ENCODE results near the gene TNFAIP3. TPM values are rescaled to one million over a fixed set of nuclear protein-coding genes. Genes with fewer than 3 reads are reported as not detected.

The TNFAIP3 gene
- total and polyA plus RNA-seq, 2 experiments from 2014 or later: 73.4 to 141 TPM

GRCh38 chr6:137894779-137895385, 27.8 kb downstream of the TNFAIP3 start:
- Histone ChIP-seq H3K9me3 (ENCODE audit: low read depth) (no peaks in the 10 kb centered on the region), H3K4me1 (ENCODE audit: insufficient read depth) (no peaks in the 10 kb centered on the region), H3K27me3 (no peaks in the 10 kb centered on the region), H3K79me2 (no peaks in the 10 kb centered on the region), H3K36me3 (replicated peaks; ENCODE audit: insufficient read depth, low read depth) (no peaks in the 10 kb centered on the region), H2AFZ (no peak overlapping the region), H4K20me1 (ENCODE audit: insufficient read depth, poor library complexity, severe bottlenecking) (no peaks in the 10 kb centered on the region), H3K4me2 (no peak overlapping the region), H3K27ac (no peak overlapping the region), H3K9me2 (replicated peaks; ENCODE audit: insufficient read depth) (no peaks in the 10 kb centered on the region), H3K4me3 (no peak overlapping the region)
- 82% methylated on average over 4 of the region's 4 CpGs for WGBS (ENCODE audit: low lambda C conversion rate, missing lambda C conversion rate)
- DNase-seq (ENCODE audit: low spot score): no peak
- no peak for TF ChIP-seq EZH2phosphoT487 (IDR thresholded peaks at IDR 0.05; ENCODE audit: low read depth, severe bottlenecking, unreplicated experiment)
- TF ChIP-seq, protein P1, sequence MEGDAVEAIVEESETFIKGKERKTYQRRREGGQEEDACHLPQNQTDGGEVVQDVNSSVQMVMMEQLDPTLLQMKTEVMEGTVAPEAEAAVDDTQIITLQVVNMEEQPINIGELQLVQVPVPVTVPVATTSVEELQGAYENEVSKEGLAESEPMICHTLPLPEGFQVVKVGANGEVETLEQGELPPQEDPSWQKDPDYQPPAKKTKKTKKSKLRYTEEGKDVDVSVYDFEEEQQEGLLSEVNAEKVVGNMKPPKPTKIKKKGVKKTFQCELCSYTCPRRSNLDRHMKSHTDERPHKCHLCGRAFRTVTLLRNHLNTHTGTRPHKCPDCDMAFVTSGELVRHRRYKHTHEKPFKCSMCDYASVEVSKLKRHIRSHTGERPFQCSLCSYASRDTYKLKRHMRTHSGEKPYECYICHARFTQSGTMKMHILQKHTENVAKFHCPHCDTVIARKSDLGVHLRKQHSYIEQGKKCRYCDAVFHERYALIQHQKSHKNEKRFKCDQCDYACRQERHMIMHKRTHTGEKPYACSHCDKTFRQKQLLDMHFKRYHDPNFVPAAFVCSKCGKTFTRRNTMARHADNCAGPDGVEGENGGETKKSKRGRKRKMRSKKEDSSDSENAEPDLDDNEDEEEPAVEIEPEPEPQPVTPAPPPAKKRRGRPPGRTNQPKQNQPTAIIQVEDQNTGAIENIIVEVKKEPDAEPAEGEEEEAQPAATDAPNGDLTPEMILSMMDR (IDR thresholded peaks at IDR 0.05; ENCODE audit: poor library complexity): no peak
- no peak for TF ChIP-seq EZH2 (IDR thresholded peaks at IDR 0.05; ENCODE audit: borderline replicate concordance)

DNA sequence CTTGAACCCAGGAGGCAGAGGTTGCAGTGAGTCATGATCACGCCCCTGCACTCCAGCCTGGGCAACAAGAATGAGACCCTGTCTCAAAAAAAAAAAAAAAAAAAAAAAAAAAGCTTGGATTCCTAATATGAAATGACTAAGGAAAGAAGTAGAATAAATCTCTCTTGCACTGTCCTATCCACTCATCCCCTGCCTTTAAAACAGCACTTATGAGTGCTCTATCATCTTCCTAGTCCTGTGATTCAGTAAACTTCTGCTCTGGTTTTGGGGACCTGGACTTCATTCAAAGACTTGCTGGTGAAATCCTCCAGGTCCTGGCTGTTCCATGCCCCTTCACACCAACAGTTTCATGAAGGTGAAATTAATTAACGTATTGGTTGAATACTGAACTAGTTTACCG, 29.6 kb downstream of the TNFAIP3 start:
- Histone ChIP-seq H3K9me2 (replicated peaks; ENCODE audit: insufficient read depth) (no peaks in the 10 kb centered on the region), H3K27me3 (no peaks in the 10 kb centered on the region), H4K20me1 (ENCODE audit: insufficient read depth, poor library complexity, severe bottlenecking) (no peaks in the 10 kb centered on the region), H2AFZ (no peak overlapping the region), H3K79me2 (no peaks in the 10 kb centered on the region), H3K4me1 (ENCODE audit: insufficient read depth) (peaks cover 6% of the 10 kb centered on the region), H3K9me3 (ENCODE audit: low read depth) (no peaks in the 10 kb centered on the region), H3K36me3 (replicated peaks; ENCODE audit: insufficient read depth, low read depth) (no peaks in the 10 kb centered on the region), H3K4me3 (no peak overlapping the region), H3K27ac (no peak overlapping the region), H3K4me2 (no peak overlapping the region)
- TF ChIP-seq EZH2 (IDR thresholded peaks at IDR 0.05; ENCODE audit: borderline replicate concordance): no peak
- TF ChIP-seq, protein P1 (IDR thresholded peaks at IDR 0.05; ENCODE audit: poor library complexity): no peak
- no peak for TF ChIP-seq EZH2phosphoT487 (IDR thresholded peaks at IDR 0.05; ENCODE audit: low read depth, severe bottlenecking, unreplicated experiment)
- no peak for DNase-seq (ENCODE audit: low spot score)
- 91% methylated on average over 3 of the region's 3 CpGs for WGBS (ENCODE audit: low lambda C conversion rate, missing lambda C conversion rate)

- H3K4me1 ChIP-seq (ENCODE audit: insufficient read depth): peaks cover 16% of the 10 kb centered on the region
- no peaks in the 10 kb centered on the region for H3K9me3 ChIP-seq (ENCODE audit: low read depth)
- H3K36me3 ChIP-seq (replicated peaks; ENCODE audit: insufficient read depth, low read depth): no peaks in the 10 kb centered on the region
- no peaks in the 10 kb centered on the region for H3K27me3 ChIP-seq
- DNase-seq (ENCODE audit: low spot score): no peak
- no peak overlapping the region for H3K27ac ChIP-seq
- no peak overlapping the region for H3K4me2 ChIP-seq
- H3K79me2 ChIP-seq: no peaks in the 10 kb centered on the region
- H4K20me1 ChIP-seq (ENCODE audit: insufficient read depth, poor library complexity, severe bottlenecking): no peaks in the 10 kb centered on the region
- 77% methylated on average over 2 of the region's 2 CpGs for WGBS (ENCODE audit: low lambda C conversion rate, missing lambda C conversion rate)
- TF ChIP-seq EZH2phosphoT487 (IDR thresholded peaks at IDR 0.05; ENCODE audit: low read depth, severe bottlenecking, unreplicated experiment): no peak
- TF ChIP-seq, protein P1 (IDR thresholded peaks at IDR 0.05; ENCODE audit: poor library complexity): no peak
- H3K4me3 ChIP-seq: no peak overlapping the region
- no peak overlapping the region for H2AFZ ChIP-seq
- H3K9me2 ChIP-seq (replicated peaks; ENCODE audit: insufficient read depth): no peaks in the 10 kb centered on the region
Observed at GRCh38 chr6:137900815-137901214, 33.8 kb downstream of the TNFAIP3 start.

Measured in hepatocyte (in vitro differentiated cells).